GM19328 (cell line): Measurements from ENCODE around the gene OR10G2.

ENCODE experiments used
- ATAC-seq: cut with Tn5 transposase; IDR thresholded peaks from one replicate; pipeline ENCODE4 v1.9.1; 2021; ENCODE audit warnings: mild to moderate bottlenecking, moderate library complexity; ENCODE audit not compliant: unreplicated experiment

OR10G2 gene

DNA sequence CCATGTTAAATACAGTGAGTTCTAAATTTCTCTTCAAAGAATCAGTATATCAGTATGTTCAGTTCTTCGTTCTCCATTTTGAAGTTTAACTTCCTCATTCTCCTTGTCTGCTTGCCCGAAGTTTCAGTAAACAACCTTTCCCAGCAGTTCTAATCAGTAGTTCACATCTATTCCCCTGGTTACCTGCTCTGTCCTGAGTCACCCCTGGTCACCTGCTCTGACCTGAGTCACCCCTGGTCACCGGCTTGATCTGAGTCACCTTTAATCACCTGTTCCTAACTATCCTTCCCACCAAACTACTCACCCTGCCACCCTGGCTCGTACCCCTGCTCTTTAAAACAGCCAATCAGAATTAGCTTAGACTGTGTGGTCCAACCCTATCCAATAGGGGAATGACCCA is 45.4 kb downstream of the OR10G2 start:
- no peak for ATAC-seq
